Coronary artery (tissue), 2 donors: ENCODE data around the gene CCDC47.
"Not testable (repeated sequence)": the region's sequence is repeated elsewhere in the genome, so short reads cannot be mapped to it uniquely, and the experiment has no call there.

Experiments
- DNase-seq: peaks from one replicate; pipeline ENCODE4 v3.0.0-alpha.2; 2017; ENCODE audit warnings: low spot score
- H3K27ac ChIP-seq, 2 donors: fragments of 200-600 bp; sonication (generic); one replicate each; pipeline ENCODE4 v1.5.1; 2016 to 2019
- H3K4me3 ChIP-seq: fragments of 200-600 bp; sonication (generic); 2 replicates; pipeline ENCODE4 v1.5.1; 2016; ENCODE audit warnings: mild to moderate bottlenecking, moderate library complexity
- TF ChIP-seq, protein P1 (sequence below): fragments of 200-600 bp; sonication (generic); IDR thresholded peaks from one replicate; pipeline ENCODE4 v1.5.1; 2019; ENCODE audit warnings: antibody characterized with exemption

Gene CCDC47

DNA sequence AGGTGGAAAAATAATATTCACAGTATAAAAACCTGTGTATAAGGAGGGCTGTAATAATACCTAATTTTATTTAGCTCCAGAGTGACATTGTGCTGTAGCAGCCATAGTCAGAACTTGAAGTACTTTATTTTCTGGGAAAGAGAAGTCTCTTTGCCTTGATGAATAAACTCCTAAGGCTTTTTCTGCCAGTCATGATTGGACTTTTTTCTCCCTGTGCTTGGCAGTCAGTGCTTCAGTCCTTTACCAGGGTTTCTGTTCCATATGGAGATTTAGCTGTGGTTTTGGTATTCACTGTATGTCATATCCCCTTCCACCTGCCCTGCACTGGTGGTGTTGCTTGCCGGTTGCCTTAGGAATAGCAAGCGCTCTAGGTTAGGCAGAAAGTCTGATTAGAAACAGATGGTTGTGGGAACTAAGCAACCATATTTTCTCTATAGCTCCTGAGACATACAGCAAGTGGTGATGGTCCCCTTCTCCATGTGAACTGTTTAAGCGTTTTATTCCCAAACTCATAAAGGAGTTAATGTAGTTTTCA lies 25.2 kb upstream of the CCDC47 start:
- Histone ChIP-seq H3K4me3 (no peak overlapping the region), H3K27ac (no peak overlapping the region)
- no peak for DNase-seq
- TF ChIP-seq, protein P1, sequence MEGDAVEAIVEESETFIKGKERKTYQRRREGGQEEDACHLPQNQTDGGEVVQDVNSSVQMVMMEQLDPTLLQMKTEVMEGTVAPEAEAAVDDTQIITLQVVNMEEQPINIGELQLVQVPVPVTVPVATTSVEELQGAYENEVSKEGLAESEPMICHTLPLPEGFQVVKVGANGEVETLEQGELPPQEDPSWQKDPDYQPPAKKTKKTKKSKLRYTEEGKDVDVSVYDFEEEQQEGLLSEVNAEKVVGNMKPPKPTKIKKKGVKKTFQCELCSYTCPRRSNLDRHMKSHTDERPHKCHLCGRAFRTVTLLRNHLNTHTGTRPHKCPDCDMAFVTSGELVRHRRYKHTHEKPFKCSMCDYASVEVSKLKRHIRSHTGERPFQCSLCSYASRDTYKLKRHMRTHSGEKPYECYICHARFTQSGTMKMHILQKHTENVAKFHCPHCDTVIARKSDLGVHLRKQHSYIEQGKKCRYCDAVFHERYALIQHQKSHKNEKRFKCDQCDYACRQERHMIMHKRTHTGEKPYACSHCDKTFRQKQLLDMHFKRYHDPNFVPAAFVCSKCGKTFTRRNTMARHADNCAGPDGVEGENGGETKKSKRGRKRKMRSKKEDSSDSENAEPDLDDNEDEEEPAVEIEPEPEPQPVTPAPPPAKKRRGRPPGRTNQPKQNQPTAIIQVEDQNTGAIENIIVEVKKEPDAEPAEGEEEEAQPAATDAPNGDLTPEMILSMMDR: no peak

DNA sequence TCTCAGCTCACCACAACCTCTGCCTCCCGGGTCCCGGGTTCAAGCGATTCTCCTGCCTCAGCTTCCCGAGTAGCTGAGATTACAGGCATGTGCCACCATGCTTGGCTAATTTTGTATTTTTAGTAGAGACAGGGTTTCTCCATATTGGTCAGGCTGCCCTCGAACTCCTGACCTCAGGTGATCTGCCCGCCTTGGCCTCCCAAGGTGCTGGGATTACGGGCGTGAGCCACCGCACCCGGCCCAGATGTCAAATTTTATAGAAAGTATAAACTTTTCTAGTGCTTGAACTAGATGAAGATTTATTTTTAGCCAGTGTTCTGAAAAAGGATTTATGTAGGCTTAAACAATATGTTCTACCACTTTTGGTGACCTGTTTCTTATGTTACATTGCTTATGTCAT lies 23.0 kb upstream of the CCDC47 start:
- H3K27ac ChIP-seq, H3K4me3 ChIP-seq, DNase-seq: not testable (repeated sequence)

DNA sequence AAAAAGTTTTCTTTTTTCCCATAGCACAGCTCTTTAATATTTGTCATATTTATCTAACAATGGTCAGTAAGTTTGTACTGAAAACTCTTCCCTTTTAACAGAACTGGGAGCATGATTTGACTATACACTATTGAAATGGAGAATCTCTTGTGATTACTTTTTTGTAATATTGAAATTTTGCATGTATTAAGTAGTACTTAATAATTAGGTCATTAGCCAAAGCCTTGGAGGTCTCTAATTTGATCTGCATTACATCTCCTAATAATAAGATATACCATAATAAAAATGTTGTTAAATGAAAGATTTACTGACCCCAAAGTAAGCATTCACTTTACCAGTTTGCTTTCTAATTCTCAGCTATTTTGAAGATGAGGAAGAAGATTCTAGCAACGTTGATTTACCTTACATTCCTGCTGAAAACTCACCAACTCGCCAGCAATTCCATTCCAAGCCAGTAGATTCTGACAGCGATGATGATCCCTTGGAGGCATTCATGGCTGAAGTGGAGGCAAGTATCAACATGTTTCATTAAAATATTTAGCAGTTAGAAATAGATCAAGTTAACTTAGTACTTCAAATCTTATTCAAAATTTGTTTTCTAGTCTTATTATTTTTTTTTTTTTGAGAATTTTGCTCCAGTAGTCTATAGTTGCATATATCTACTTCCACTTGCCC lies 18.8 kb upstream of the CCDC47 start:
- TF ChIP-seq, protein P1: no peak
- DNase-seq: no peak
- Histone ChIP-seq H3K4me3 (no peak overlapping the region), H3K27ac (no peak overlapping the region)

DNA sequence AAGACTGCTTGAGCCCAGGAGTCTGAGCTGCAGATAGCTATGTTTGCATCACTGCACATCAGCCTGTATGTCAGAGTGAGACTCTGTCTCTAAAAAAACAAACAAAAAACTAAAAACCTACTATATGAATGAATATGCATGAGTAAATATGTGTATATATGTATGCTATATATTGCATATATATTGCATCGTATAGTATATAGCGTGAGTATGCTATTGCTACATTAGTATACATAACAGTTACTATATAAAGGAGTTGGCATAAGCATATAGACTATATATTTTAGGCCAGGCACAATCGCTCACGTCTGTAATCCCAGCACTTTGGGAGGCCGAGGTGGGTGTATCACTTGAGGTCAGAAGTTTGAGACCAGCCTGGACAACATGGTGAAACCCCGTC lies 16.7 kb upstream of the CCDC47 start:
- Histone ChIP-seq H3K27ac (no peak overlapping the region), H3K4me3 (no peak overlapping the region)
- DNase-seq: no peak
- TF ChIP-seq, protein P1: no peak

DNA sequence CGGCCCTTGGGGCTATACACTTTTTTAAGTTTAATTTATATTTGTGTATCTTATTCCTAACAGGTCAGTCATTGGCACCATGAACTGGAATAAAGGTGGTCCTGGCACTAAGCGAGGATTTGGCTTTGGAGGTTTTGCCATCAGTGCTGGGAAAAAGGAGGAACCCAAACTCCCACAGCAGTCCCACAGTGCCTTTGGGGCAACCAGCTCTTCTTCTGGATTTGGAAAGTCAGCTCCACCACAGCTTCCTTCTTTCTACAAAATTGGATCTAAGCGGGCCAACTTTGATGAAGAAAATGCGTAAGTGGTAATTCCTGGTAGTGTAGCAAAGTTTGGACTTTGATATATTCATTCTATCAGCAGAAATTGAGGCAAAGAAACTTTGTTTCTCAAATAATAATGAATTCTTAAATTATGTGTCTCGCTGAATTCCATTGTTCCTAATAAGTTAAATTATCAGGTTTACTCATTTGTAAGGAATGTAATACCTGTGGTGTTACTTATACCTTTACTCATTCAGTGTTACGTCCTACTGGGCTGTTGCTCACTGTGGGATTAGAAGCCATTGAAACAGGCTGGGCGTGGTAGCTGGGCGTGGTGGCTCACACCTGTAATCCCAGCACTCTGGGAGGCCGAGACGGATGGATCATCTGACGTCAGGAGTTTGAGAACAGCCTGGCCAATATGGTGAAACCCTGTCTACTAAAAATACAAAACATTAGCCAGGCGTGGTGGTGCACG lies 13.7 kb upstream of the CCDC47 start:
- DNase-seq: no peak
- no peak overlapping the region for H3K4me3 ChIP-seq
- TF ChIP-seq, protein P1: no peak
- no peak overlapping the region for H3K27ac ChIP-seq

DNA sequence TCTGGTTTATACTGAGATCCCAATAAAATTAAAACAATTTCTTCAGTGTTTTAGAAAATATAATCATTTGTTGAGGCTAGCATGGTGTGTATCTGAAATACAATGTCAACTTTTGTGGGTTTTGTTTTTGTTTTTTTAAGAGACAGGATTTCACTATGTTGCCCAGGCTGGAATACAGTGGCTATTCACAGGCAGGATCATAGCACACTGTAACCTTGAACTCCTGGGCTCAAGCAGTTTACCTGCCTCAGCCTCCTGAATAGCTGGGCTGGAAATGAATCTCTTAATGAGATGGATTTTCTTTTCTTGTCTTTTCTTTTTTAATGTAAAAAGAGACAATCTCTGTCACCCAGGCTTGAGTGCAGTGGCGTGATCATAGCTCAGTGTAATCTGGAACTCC lies 12.7 kb upstream of the CCDC47 start:
- no peak for DNase-seq
- Histone ChIP-seq H3K27ac (no peak overlapping the region), H3K4me3 (no peak overlapping the region)
- TF ChIP-seq, protein P1: no peak

DNA sequence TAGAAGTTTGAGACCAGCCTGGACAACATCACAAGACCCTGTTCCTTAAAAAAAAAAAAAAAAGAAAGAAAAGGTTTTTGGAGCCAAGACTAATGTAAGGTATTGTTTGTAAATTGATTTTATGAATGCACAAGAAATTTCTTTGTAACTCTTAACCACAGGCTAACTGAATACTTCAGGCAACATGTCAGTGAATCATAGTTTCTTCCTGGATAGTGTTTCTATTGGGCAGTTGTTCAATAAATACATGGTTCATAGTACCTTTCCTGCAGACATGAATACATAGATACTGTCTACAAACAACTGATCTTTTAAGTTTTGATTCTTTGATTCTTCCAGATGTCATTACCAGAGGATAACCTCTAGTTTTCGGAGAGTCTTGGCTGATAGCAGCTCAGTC lies 12.2 kb upstream of the CCDC47 start:
- TF ChIP-seq, protein P1: no peak
- no peak for DNase-seq
- no peak overlapping the region for H3K27ac ChIP-seq
- H3K4me3 ChIP-seq: no peak overlapping the region
